COR-L47 (cell line): ENCODE measurements around the gene ZSWIM8.
A peak's percentile ranks its signal among the peaks of the same experiment; 100 is the strongest.
"Not testable (repeated sequence)": the region's sequence is repeated elsewhere in the genome, so short reads cannot be mapped to it uniquely, and the experiment has no call there.

Source experiments
- DNase-seq: peaks from one replicate; lab custom pipeline; 2025; lab: John Stamatoyannopoulos, UW

The ZSWIM8 gene

GRCh38 chr10:73785211-73785720 lies at the start of gene ZSWIM8:
Gene ZSWIM8, plus strand, starts transcription at chr10:73785606. Its CDS starts 273 bp downstream, at chr10:73785879.
- peak; percentile 76 for DNase-seq

GRCh38 chr10:73740501-73741254 lies 44.7 kb upstream of the ZSWIM8 start:
- not testable (repeated sequence) for DNase-seq

- no peak for DNase-seq
These were observed 43.0 kb upstream of the ZSWIM8 start for GRCh38 chr10:73742454-73742734.

GRCh38 chr10:73743327-73743904 lies 42.0 kb upstream of the ZSWIM8 start:
- no peak for DNase-seq

GRCh38 chr10:73743905-73744663 lies 41.3 kb upstream of the ZSWIM8 start, which contains the start of gene SEC24C:
Gene SEC24C, plus strand, starts transcription at chr10:73744372. Its CDS starts 2,461 bp downstream, at chr10:73746833.
- peak; percentile 69 for DNase-seq

- DNase-seq: peak; percentile 0
These were observed 40.8 kb upstream of the ZSWIM8 start for GRCh38 chr10:73744664-73744975.

GRCh38 chr10:73746721-73747120 lies 38.7 kb upstream of the ZSWIM8 start:
- DNase-seq: no peak

GRCh38 chr10:73750819-73751218 lies 34.6 kb upstream of the ZSWIM8 start:
- DNase-seq: no peak

GRCh38 chr10:73756183-73756582 lies 29.2 kb upstream of the ZSWIM8 start:
- no peak for DNase-seq

- no peak for DNase-seq
These were observed 26.5 kb upstream of the ZSWIM8 start for GRCh38 chr10:73758704-73759511.

- no peak for DNase-seq
These were observed 25.8 kb upstream of the ZSWIM8 start for GRCh38 chr10:73759512-73760115.

- DNase-seq: no peak
These were observed 23.6 kb upstream of the ZSWIM8 start for GRCh38 chr10:73761781-73762180.

GRCh38 chr10:73762915-73763314 lies 22.5 kb upstream of the ZSWIM8 start:
- DNase-seq: no peak

- DNase-seq: no peak
These were observed 22.1 kb upstream of the ZSWIM8 start for GRCh38 chr10:73763343-73763742.

- DNase-seq: no peak
These were observed 20.3 kb upstream of the ZSWIM8 start for GRCh38 chr10:73765066-73765465.

GRCh38 chr10:73768881-73769280 lies 16.5 kb upstream of the ZSWIM8 start:
- DNase-seq: no peak

- no peak for DNase-seq
These were observed 16.0 kb upstream of the ZSWIM8 start for GRCh38 chr10:73769396-73769795.

- peak; percentile 40 for DNase-seq
These were observed 13.6 kb upstream of the ZSWIM8 start for GRCh38 chr10:73771722-73772280.

- peak; percentile 33 for DNase-seq
These were observed 12.9 kb upstream of the ZSWIM8 start for GRCh38 chr10:73772281-73773151.

- DNase-seq: peak; percentile 9
These were observed 12.1 kb upstream of the ZSWIM8 start for GRCh38 chr10:73773152-73773879.
